Non-pigmented ciliary epithelial cell (primary cell): ENCODE results near the gene COL19A1.

Experiments used
- DNase-seq: peaks from one replicate; pipeline ENCODE4 v3.0.0-alpha.2; 2010; ENCODE audit warnings: low read depth

Gene COL19A1

DNA sequence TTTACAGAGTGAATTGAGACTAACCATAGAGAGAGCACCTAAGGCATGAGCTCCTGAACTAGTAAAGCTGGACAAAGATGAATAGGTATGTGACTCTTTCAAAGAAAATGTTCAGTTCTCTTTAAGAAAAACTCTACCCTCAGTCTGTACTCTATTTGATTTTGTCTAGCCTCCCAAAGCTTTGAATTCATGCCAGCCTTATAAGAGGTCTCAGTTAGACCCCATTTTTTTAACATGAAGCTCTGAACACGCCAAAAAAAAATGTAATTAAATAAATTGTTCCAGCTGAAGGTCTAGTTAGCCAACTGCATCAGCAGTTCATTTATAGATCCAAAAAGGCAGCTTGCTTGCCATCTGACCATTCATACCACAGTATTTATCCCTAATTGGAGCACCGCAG lies 365.0 kb downstream of the COL19A1 start:
- DNase-seq = no peak

DNA sequence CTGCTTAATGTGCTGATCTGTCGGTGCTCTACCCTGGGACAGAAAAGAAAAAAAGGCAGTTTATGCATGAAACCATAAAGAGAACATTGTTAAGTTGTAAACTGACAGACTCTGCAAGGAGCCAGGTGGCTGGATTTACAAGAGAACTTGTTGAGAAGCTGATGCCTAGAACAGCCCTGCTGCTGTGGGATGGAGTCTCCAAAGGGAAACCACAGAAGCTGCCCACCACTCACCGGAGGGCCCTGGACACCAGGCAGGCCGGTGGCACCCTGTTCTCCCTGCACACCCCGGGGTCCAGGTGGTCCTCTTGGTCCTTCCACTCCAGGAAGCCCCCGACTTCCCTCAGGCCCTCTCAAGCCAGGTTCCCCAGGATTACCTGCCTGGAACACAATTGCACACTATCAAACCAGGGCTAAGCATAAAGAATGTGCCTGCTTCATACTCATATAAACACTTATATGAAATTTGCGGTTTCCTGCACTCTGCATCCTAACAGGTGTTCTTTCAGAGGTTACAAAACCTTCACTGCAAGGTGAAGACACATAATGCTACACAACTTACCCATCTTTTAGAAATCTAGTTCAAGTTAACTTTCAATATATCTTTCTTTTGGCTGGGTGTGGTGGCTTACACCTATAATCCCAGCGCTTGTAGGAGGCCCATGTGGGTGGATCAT lies 368.3 kb downstream of the COL19A1 start:
- no peak for DNase-seq

GRCh38 chr6:70236343-70236742 lies 370.0 kb downstream of the COL19A1 start:
- no peak for DNase-seq

DNA sequence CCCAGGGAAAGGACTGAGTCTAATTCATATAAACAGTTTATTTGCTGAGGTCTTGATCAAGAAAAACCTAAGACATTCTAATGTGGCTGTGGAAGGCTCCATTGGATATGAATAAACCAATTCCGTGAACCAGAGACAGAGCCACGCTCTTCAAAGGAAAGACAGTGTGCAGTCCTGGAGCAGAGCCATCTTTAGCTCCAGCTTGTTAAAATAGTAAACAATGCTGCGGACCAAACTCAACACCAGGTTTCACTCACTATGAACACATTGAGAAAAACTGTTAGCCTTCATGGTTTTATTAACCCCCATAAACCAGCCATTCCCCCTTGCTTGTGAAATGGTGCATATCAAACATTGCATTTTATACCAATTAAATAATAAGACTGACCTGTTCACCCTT lies 374.7 kb downstream of the COL19A1 start:
- DNase-seq = no peak

DNA sequence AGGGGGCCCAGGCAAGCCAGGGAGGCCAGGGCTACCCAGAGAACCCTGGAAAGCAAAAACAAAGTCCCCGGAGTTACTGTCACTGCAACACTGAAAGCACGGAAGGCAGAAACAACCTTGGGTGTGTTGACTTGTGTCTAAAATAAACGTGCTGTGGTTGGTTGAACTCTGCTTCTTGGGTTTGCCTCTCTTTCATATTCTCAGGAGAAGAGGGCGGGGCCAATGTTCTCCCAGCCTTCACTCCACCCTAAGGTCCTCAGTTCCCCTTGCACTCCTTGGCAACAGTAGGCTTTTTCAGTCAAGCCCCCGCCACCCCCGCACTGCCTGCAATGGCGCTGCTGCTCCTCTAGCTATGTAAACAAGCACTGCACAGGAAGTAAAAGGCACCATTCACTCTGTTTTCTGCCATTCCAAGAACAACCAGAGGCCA lies 375.6 kb downstream of the COL19A1 start:
- no peak for DNase-seq

- no peak for DNase-seq
Measured at GRCh38 chr6:70246118-70246517, 379.8 kb downstream of the COL19A1 start.

DNA sequence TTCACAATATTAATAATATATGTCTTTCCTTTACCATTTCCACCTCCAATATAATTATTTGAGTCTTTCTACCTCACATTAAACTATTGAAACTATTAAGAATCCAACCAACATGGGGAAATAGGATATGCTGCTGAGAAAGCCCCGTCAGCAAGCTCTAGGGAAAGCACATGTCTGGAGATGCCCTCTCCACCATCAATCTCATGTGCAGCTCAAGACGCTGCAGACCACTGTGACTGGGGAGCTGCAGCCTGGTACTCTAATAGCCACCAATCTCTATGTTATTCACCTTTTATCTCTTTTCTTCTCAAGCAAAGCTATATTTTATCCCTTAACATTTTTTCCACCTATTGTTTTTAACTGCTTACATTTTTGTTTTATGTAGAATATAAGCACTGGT lies 386.2 kb downstream of the COL19A1 start:
- no peak for DNase-seq

- no peak for DNase-seq
Measured at GRCh38 chr6:70253923-70254322, 387.6 kb downstream of the COL19A1 start.

DNA sequence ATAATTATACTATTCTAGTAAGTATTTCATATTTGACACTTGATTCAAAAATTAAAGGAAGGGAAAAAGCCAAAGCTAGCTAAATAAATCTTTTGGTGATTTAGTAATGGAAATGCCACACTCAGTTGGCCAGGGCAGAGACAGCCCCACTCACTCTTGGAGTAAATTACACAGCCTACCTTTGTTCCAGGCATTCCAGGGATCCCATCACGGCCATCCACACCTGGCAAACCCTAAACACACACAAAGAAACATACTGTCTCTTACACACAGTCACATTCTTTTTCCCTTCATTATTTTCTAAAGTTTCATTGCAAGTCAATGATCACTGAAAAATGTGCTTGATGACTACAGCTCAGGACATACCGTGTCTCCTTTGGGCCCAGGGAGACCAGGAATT lies 388.4 kb downstream of the COL19A1 start:
- DNase-seq = no peak

DNA sequence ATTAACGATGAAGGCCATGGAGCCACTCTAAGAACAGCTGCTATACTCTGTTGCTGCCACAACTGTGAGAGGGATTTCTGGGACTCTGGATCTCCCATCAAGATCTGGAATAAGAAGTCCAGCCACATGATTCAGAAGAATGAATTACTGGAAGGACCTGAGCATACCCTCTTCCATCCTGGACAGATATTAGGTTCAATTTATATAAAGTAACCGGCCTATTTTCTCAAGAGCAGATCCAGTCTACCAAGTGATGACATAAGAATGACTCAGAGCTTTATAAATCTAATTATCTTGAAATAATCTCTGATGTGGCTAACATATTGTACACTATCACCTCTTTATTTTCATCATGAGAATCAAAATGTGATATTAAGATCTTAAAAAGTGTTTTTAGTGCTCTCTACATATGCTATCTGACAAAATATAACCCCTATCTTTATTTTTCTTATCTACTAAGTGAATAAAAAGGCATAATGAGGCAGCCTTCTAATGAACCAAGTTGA lies 391.5 kb downstream of the COL19A1 start:
- DNase-seq = no peak

GRCh38 chr6:70258483-70258882 lies 392.1 kb downstream of the COL19A1 start:
- no peak for DNase-seq
